LHCN-M2 (cell line): Measurements from ENCODE around the gene TAPBP. TPM values are rescaled to one million over a fixed set of nuclear protein-coding genes. Genes with fewer than 3 reads are reported as not detected.
A peak's percentile ranks its signal among the peaks of the same experiment; 100 is the strongest.
"Not testable (repeated sequence)": the region's sequence is repeated elsewhere in the genome, so short reads cannot be mapped to it uniquely, and the experiment has no call there.

Source experiments
- DNase-seq: peaks from one replicate; pipeline ENCODE4 v3.0.0-alpha.2; 2012; ENCODE audit warnings: low read depth
- total RNA-seq: library from RNA; depleted of rRNA; stranded (reverse); fragments of >200 nt; gene quantifications from 2 replicates; pipeline ENCODE4 v1.2.3, GENCODE V29; 2014

The TAPBP gene
- total RNA-seq, 1 experiment from 2014 or later: 57.9 TPM

- no peak for DNase-seq
Observed at GRCh38 chr6:33276581-33276863, 37.4 kb downstream of the TAPBP start.

- DNase-seq: not testable (repeated sequence)
Observed at GRCh38 chr6:33275795-33276580, 37.9 kb downstream of the TAPBP start.

GRCh38 chr6:33273924-33274902 lies 39.7 kb downstream of the TAPBP start:
- no peak for DNase-seq

GRCh38 chr6:33273129-33273923 lies 40.6 kb downstream of the TAPBP start:
- no peak for DNase-seq

GRCh38 chr6:33272275-33273128 lies 41.4 kb downstream of the TAPBP start:
- no peak for DNase-seq

GRCh38 chr6:33271468-33272274 lies 42.2 kb downstream of the TAPBP start, which contains the start of the genes RPS18 and VPS52:
Gene RPS18 (plus strand): TSS chr6:33272075. CDS start chr6:33272120, 45 bp downstream.
Gene VPS52 (minus strand): TSS chr6:33271876. CDS start chr6:33271675, 201 bp downstream.
- DNase-seq: peak; percentile 99

GRCh38 chr6:33271117-33271467 lies 42.8 kb downstream of the TAPBP start:
- no peak for DNase-seq

- no peak for DNase-seq
Observed at GRCh38 chr6:33264015-33264414, 49.9 kb downstream of the TAPBP start.

- DNase-seq: not testable (repeated sequence)
Observed at GRCh38 chr6:33262490-33262889, 51.4 kb downstream of the TAPBP start.

- no peak for DNase-seq
Observed at GRCh38 chr6:33259032-33259431, 54.8 kb downstream of the TAPBP start.

GRCh38 chr6:33254591-33254990 lies 59.3 kb downstream of the TAPBP start:
- no peak for DNase-seq

- no peak for DNase-seq
Observed at GRCh38 chr6:33252759-33253158, 61.1 kb downstream of the TAPBP start.

GRCh38 chr6:33251395-33252012 lies 62.4 kb downstream of the TAPBP start:
- DNase-seq: no peak

- DNase-seq: no peak
Observed at GRCh38 chr6:33250731-33251130, 63.1 kb downstream of the TAPBP start.

GRCh38 chr6:33249732-33250630 lies 63.9 kb downstream of the TAPBP start:
- DNase-seq: peak; percentile 70
